NOMO-1 treated with dmso at 0.1 percent for 144 hours (cell line): Measurements from ENCODE around the gene ELP4.
"Not testable (repeated sequence)": the region's sequence is repeated elsewhere in the genome, so short reads cannot be mapped to it uniquely, and the experiment has no call there.

ENCODE experiments used
- DNase-seq: peaks from one replicate; lab custom pipeline; 2025; ENCODE audit not compliant: unreplicated experiment; lab: John Stamatoyannopoulos, UW

Gene ELP4

GRCh38 chr11:31509429-31510345 lies at the start of gene ELP4, which contains the start of gene IMMP1L:
Gene ELP4, plus strand, starts transcription at chr11:31509767. Its CDS starts 18 bp downstream, at chr11:31509785.
Gene IMMP1L, minus strand, starts transcription at chr11:31509622. Its CDS starts 46,346 bp downstream, at chr11:31463276.
- DNase-seq, result peak; percentile 94

DNA sequence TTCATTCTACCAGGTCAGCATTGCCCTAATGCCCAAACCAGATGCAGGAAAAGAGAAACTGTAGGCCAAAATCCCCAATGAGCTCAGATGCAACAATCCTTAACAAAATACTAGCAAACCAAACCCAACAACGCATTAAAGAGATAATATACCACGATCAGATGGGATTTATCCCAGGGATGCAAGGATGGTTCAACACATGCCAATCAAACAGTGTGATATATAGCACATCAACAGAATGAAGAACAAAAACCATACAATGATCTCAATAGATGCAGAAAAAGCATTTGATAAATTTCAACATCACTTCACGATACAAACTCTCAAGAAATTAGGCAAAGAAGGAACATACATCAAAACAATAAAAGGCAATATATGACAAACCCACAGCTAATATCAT lies 45.1 kb upstream of the ELP4 start:
- DNase-seq, result no peak

DNA sequence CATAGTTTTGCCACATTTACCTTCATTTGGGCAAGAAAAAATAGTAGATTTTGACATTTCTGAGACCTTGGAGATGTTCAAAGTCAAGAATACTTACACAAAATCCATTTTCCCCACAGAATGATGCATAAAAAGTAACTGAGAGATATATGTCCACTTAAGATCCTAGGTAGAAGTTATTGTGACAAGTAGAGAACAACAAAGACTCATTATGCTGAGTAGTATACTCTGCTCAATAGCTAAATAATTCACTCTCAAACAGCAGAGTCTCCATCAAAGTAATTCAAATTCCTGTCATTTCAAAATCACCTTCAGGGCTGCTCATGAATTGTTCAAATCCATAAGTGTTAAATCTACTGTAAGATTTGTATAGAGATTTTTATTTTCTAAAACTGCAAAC lies 35.5 kb upstream of the ELP4 start:
- no peak for DNase-seq

GRCh38 chr11:31477528-31478222 lies 31.9 kb upstream of the ELP4 start:
- DNase-seq, result no peak

DNA sequence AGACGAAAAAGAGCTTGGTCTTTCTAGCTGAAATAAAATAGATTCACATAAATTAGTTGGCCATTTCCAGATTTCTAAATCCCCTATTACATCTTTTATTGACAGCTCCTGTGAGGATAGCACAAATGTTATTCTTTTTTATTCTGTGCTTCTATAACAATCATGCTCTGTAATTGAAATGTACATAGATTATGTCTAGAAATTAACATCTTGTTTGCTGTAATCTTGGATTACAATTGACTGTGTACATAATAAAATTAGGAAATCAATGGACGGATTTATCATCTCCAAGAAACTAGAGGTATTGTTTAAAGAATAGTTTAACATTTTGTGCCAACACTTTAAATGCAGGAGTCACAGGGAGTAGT lies 31.4 kb upstream of the ELP4 start:
- DNase-seq, result no peak

DNA sequence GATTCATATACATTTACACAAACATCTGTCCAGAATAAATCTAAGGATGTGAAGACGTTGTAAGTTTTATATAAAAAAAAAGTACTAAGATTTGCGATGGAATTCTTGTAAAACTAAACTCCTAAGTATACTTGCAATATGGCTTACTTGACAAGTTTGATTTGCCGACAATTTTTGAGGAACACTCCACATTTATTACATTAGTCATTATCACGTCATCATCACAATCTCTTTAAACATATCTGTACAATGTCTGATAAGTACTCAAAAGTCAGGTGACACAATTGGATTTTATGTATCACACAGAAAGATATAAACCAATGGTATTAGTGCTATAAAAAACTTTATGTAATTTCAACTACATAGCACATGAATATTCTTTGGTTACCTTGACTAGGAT lies 30.5 kb upstream of the ELP4 start:
- no peak for DNase-seq

- DNase-seq, result no peak
Measured at GRCh38 chr11:31480930-31481329, 28.6 kb upstream of the ELP4 start.

DNA sequence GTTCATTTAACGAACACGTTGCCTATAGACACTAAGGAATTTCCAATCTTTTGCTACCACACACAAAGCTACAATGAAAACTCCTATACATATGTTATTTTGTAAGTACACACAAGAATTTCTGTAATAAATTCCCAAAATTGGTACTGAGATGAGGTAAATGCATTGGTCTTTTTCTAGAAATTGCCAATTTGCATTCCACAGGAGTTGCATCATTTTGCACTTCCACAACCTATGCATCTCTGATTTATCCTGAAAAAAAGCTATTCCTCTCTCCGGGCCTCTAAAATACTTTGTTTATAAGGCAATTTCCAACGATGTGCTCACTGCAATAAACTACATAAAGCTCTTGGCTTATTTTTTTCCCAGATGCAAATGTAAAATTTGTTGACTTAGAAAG lies 25.1 kb upstream of the ELP4 start:
- no peak for DNase-seq

DNA sequence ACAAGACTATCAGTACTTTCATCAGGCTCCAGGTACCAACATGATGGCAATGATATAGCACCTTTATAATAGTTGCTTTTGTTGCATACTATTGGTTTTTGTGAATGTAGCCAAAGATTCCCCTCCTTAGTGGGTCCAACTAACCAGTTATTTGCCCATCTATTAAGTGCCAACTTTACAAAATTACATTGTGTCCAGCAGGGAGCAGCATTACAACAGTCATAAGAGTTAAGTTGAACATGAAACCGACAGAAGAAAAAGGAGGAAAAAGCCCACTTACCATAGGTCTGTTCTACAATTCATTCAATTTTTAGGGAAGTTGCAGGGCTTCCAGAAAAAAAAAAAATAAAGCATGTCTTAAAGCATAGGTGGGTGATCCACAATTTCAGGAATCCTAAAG lies 21.7 kb upstream of the ELP4 start:
- no peak for DNase-seq

GRCh38 chr11:31492320-31492913 lies 17.1 kb upstream of the ELP4 start:
- DNase-seq, result no peak

DNA sequence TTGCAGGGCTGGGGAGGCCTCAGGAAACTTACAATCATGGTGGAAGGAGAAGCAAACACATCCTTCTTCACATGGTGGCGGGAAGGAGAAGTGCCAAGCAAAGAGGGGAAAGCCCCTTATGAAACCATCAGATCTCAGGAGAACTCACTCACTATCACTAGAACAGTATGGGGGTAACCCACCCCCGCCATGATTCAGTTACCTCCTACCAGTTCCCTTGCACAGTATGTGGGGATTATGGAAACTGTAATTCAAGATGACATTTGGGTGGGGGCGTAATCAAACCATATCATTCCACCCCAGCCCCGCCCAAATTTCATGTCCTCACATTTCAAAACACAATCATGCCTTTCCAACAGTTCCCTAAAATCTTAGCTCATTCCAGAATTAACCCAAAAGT lies 16.3 kb upstream of the ELP4 start:
- no peak for DNase-seq

GRCh38 chr11:31493762-31494161 lies 15.8 kb upstream of the ELP4 start:
- not testable (repeated sequence) for DNase-seq

GRCh38 chr11:31499576-31500178 lies 9.9 kb upstream of the ELP4 start:
- no peak for DNase-seq

GRCh38 chr11:31500560-31500959 lies 9.0 kb upstream of the ELP4 start:
- DNase-seq, result no peak

DNA sequence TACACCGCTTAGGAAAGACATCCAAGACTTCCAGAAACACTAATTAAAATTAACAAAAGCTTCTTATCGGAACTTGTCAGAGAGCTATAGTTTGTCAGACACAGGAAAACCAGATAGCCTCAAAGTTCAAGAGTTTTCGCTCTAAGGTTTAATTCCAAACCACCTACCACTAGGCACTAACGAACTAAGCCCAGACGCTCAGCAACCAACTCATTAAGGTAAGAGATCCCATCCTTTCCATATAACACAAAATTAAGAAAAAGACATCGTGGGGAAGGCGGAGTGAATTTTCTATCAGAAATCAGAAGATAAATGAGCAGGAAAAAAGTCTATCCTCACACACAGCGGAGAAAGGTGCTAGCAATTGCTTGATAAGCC lies 527 bp upstream of the ELP4 start:
- no peak for DNase-seq

GRCh38 chr11:31512117-31512516 lies 2.5 kb downstream of the ELP4 start:
- no peak for DNase-seq

- no peak for DNase-seq
Measured at GRCh38 chr11:31521497-31522150, 12.1 kb downstream of the ELP4 start.

- DNase-seq, result no peak
Measured at GRCh38 chr11:31529189-31529588, 19.6 kb downstream of the ELP4 start.

DNA sequence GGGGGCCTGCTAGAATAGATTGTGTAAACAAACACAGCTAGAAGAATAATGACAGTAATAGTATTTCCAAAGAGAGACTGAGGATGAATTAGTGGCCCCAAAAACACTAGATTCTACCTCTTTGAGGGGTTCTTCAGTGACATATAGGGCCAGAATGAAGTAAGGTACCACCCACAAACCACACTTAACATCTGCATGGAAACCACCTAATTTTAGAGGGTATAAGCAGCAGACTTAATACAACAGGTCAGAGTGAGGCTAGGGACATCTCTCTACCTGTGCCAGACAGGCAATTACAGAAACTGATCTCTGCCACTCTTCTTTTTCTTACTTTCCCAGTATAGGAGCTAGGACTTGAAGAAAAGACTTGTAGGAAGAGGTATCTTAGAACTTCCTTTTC lies 20.1 kb downstream of the ELP4 start:
- no peak for DNase-seq

GRCh38 chr11:31531293-31531692 lies 21.7 kb downstream of the ELP4 start:
- no peak for DNase-seq

- no peak for DNase-seq
Measured at GRCh38 chr11:31535479-31535878, 25.9 kb downstream of the ELP4 start.
